Right renal pelvis (tissue), 4 donors: ENCODE measurements around the gene BOK. TPM values are rescaled to one million over a fixed set of nuclear protein-coding genes. Genes with fewer than 3 reads are reported as not detected.

ENCODE experiments used
- DNase-seq, 4 donors: peaks; one replicate each; pipeline ENCODE4 v3.0.0-alpha.2; 2013; ENCODE audit warnings: low read depth in 4 of 4, low spot score in 3 of 4, missing footprints in 1 of 4
- polyA plus RNA-seq, 4 donors: library from polyadenylated mRNA; unstranded; fragments of 120-200 nt; gene quantifications; one replicate each; pipeline ENCODE4 v1.2.1, GENCODE V29; 2013; ENCODE audit not compliant: insufficient read length in 4 of 4

The BOK gene
- polyA plus RNA-seq, 4 donors = 19.7 to 32.1 (median 24.2) TPM

GRCh38 chr2:241538838-241539615, 19.5 kb upstream of the BOK start:
- DNase-seq = no peak

GRCh38 chr2:241539616-241540374, 18.8 kb upstream of the BOK start:
- no peak for DNase-seq

- DNase-seq = no peak
Observed at GRCh38 chr2:241540401-241540770, 18.2 kb upstream of the BOK start.

- no peak for DNase-seq
Observed at GRCh38 chr2:241540771-241541561, 17.6 kb upstream of the BOK start.

- no peak for DNase-seq
Observed at GRCh38 chr2:241541564-241542277, 16.8 kb upstream of the BOK start.

GRCh38 chr2:241542278-241542605, 16.3 kb upstream of the BOK start:
- no peak for DNase-seq

GRCh38 chr2:241545106-241545505, 13.4 kb upstream of the BOK start:
- DNase-seq = no peak

- DNase-seq = no peak
Observed at GRCh38 chr2:241545523-241546473, 12.7 kb upstream of the BOK start.

GRCh38 chr2:241546771-241547498, 11.6 kb upstream of the BOK start:
- DNase-seq = no peak

GRCh38 chr2:241547781-241548450, 10.6 kb upstream of the BOK start:
- DNase-seq = no peak

- no peak for DNase-seq
Observed at GRCh38 chr2:241548451-241548835, 10.1 kb upstream of the BOK start.

GRCh38 chr2:241550616-241551580, 7.6 kb upstream of the BOK start:
- no peak for DNase-seq

- DNase-seq = no peak
Observed at GRCh38 chr2:241551599-241551997, 6.9 kb upstream of the BOK start.

- DNase-seq = no peak
Observed at GRCh38 chr2:241551998-241552737, 6.4 kb upstream of the BOK start.

- no peak for DNase-seq
Observed at GRCh38 chr2:241553512-241553830, 5.1 kb upstream of the BOK start.

- no peak for DNase-seq
Observed at GRCh38 chr2:241553981-241554380, 4.6 kb upstream of the BOK start.
